GM20000 (cell line): ENCODE measurements around the gene AMY2B.
"Not testable (repeated sequence)": the region's sequence is repeated elsewhere in the genome, so short reads cannot be mapped to it uniquely, and the experiment has no call there.

Experiments
- DNase-seq: peaks from one replicate; pipeline ENCODE4 v3.0.0; 2012; ENCODE audit warnings: low spot score
- TF ChIP-seq, protein P1 (sequence below): IDR thresholded peaks from 2 replicates; pipeline ENCODE4 v1.5.1; 2012; ENCODE audit warnings: mild to moderate bottlenecking, control low read depth; ENCODE audit errors: extremely low read depth, missing control alignments

Gene AMY2B

DNA sequence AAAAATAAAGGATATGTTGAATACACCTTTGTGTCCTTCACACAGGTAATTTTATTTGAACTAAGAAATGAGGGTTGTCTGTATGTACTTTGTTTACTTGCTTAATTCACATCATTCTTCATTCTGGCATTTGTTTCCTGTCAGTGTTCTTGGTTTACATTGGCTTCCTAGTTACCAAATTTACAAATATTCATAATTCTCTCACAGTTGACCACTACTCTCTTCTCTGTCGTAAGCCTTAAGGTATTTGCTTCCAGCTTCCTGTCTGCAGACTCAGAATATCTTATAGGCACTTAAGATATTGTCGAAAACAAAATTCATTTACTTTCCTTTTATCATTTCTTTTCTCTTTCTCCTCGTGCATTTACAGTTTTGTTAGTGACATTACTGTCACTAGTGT is 30.0 kb upstream of the AMY2B start:
- TF ChIP-seq, protein P1, sequence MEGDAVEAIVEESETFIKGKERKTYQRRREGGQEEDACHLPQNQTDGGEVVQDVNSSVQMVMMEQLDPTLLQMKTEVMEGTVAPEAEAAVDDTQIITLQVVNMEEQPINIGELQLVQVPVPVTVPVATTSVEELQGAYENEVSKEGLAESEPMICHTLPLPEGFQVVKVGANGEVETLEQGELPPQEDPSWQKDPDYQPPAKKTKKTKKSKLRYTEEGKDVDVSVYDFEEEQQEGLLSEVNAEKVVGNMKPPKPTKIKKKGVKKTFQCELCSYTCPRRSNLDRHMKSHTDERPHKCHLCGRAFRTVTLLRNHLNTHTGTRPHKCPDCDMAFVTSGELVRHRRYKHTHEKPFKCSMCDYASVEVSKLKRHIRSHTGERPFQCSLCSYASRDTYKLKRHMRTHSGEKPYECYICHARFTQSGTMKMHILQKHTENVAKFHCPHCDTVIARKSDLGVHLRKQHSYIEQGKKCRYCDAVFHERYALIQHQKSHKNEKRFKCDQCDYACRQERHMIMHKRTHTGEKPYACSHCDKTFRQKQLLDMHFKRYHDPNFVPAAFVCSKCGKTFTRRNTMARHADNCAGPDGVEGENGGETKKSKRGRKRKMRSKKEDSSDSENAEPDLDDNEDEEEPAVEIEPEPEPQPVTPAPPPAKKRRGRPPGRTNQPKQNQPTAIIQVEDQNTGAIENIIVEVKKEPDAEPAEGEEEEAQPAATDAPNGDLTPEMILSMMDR: no peak
- no peak for DNase-seq

DNA sequence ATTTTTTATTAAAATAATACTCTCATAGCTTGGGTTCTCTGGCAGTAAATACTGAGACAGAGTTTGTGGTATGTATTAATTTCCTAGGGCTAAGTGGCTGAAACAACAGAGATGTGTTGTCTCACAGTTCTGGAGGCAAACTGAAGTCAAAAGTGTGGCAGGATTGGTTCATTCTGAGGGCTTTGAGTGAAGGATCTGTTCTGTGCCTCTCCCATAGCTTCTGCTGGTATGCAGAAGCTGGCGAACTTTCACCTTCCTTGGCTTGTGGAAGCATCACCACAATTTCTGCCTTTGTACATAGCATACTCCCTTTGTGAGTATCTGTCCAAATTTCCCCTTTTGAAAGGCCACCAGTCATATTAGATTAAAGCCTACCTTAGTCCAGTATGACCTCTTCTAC is 24.9 kb upstream of the AMY2B start:
- TF ChIP-seq, protein P1: no peak
- no peak for DNase-seq

DNA sequence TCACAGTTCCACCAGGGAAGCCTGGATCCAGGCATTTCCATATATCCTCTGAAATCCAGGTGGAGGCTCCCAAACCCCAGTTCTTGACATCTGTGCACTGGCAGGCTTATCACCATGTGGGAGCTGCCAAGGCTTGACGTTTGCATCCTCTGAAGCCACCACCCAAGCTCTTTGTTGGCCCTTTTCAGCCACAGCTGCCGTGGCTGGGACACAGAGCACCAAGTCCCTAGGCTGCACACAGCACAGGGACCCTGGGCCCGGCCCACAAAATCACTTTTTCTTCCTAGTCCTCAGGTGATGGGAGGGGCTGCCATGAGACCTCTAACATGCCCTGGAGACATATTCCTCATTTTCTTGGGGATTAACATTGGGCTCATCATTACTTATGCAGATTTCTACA is 23.5 kb upstream of the AMY2B start:
- TF ChIP-seq, protein P1: no peak
- DNase-seq: no peak

GRCh38 chr1:103560427-103560826 is 11.0 kb upstream of the AMY2B start:
- TF ChIP-seq, protein P1: no peak
- DNase-seq: no peak

DNA sequence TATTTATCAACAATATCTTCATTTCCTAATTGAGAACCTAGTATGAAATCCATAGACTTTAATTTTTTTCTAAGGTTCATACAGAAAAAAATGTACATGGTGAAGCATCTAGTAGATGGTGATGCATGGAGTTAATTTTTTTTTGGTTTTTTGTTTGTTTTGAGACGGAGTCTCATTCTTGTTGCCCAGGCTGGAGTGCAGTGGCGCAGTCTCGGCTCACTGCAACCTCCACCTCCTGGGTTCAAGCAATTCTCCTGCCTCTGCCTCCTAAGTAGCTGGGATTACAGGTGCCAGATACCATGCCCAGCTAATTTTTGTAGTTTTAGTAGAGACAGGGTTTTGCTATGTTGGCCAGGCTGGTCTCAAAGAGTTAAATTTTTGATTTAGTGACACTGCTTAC is 10.3 kb upstream of the AMY2B start:
- DNase-seq: not testable (repeated sequence)

DNA sequence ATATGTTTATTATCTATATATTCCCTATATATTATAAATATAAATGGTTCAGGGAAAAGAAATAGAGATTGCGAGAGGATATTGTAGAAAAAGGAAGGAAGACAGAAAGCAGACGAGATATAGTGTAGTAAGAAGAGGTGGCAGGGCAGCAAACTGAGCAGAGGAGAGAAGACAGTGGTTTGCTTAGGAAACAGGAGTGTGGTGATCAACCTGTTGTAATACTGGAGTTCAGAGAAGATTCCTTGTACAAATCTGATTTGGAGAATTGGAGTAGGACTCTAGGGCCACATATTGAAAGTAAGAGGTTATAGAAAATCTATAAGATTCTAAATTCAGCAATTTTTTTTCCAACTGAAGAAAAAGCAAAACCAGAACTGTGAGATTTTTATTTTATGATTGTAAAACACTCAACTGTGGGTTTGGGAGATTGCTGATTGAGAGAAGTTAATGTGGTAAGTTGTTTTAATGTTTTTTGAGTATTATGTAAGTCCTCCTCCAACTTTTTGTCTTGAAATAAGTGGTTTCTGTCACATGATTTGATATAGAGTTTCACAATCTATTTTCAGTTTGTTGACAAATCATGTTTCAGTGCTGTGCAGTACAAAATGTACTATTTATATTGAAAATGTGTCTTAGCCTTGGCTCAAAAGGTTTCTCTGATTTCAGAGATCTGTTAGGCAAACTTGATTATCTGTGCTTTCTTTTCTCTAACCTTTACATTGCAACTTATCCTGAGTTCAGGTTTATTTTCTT is 9.6 kb upstream of the AMY2B start:
- DNase-seq: peak; percentile 8
- TF ChIP-seq, protein P1: no peak

DNA sequence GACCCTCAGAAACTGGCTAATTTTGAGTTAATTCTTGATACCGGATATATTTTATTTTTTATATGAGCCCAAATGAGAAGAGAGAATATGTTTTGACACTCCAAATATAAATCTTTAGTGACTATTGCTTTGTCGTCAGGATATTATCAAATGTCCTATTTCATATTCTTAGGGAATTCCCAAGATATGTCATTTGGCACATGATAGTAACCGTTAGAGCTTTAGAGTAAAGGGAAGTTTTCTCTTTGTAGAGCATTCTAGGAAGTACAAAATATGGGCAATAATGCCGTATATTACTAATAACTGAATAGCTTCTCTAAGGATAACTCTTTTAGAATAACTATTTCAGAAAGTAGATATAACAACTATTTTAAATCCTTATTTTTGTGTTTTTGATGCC is 8.3 kb upstream of the AMY2B start:
- TF ChIP-seq, protein P1: no peak
- no peak for DNase-seq

DNA sequence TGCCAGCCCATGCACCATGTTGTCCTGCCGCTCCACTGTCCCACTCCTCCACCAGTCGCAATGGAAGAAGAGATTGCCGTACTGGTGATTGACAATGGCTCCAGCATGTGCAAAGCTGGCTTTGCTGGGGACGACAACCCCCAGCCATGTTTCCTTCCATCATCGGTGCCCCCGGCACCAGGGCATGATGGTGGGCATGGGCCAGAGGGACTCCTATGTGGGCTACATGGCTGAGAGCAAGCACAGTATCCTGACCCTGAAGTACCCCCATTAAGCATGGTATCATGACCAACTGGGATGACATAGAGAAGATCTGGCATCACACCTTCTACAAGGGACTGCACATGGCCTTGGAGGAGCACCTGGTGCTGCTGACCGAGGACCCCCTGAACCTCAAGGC is 1.9 kb upstream of the AMY2B start:
- TF ChIP-seq, protein P1: no peak
- DNase-seq: no peak
